GM21529 (cell line): ENCODE data around the gene PITPNM3.

ENCODE experiments used
- ATAC-seq: cut with Tn5 transposase; IDR thresholded peaks from one replicate; pipeline ENCODE4 v1.9.1; 2021; ENCODE audit not compliant: unreplicated experiment

Gene PITPNM3

GRCh38 chr17:6528557-6528956, 27.8 kb downstream of the PITPNM3 start:
- ATAC-seq: no peak

GRCh38 chr17:6526362-6527152, 29.8 kb downstream of the PITPNM3 start:
- no peak for ATAC-seq

- ATAC-seq: no peak
These were observed 30.6 kb downstream of the PITPNM3 start for GRCh38 chr17:6525731-6526130.

GRCh38 chr17:6525141-6525540, 31.2 kb downstream of the PITPNM3 start:
- no peak for ATAC-seq

- no peak for ATAC-seq
These were observed 31.8 kb downstream of the PITPNM3 start for GRCh38 chr17:6524520-6524919.

GRCh38 chr17:6523809-6524355, 32.5 kb downstream of the PITPNM3 start:
- ATAC-seq: no peak

- no peak for ATAC-seq
These were observed 33.0 kb downstream of the PITPNM3 start for GRCh38 chr17:6523330-6523729.

- ATAC-seq: no peak
These were observed 34.8 kb downstream of the PITPNM3 start for GRCh38 chr17:6521586-6521985.

- no peak for ATAC-seq
These were observed 39.3 kb downstream of the PITPNM3 start for GRCh38 chr17:6517062-6517461.

GRCh38 chr17:6514371-6514770, 42.0 kb downstream of the PITPNM3 start:
- no peak for ATAC-seq

GRCh38 chr17:6512552-6512951, 43.8 kb downstream of the PITPNM3 start:
- no peak for ATAC-seq

- ATAC-seq: no peak
These were observed 45.9 kb downstream of the PITPNM3 start for GRCh38 chr17:6510321-6510977.

- no peak for ATAC-seq
These were observed 46.4 kb downstream of the PITPNM3 start for GRCh38 chr17:6509921-6510320.

GRCh38 chr17:6509031-6509771, 47.2 kb downstream of the PITPNM3 start:
- no peak for ATAC-seq

- no peak for ATAC-seq
These were observed 47.8 kb downstream of the PITPNM3 start for GRCh38 chr17:6508519-6509030.

- ATAC-seq: no peak
These were observed 48.3 kb downstream of the PITPNM3 start for GRCh38 chr17:6508016-6508415.

- ATAC-seq: no peak
These were observed 48.8 kb downstream of the PITPNM3 start for GRCh38 chr17:6507535-6507934.

GRCh38 chr17:6506679-6507231, 49.6 kb downstream of the PITPNM3 start:
- ATAC-seq: no peak

GRCh38 chr17:6505425-6506142, 50.8 kb downstream of the PITPNM3 start:
- no peak for ATAC-seq

- no peak for ATAC-seq
These were observed 52.6 kb downstream of the PITPNM3 start for GRCh38 chr17:6503641-6504195.
